Germinal center (tissue), 1 donor: ENCODE measurements around the gene TTC13.

Source experiments
- DNase-seq: peaks from one replicate; pipeline ENCODE4 v3.0.0; 2012; ENCODE audit warnings: mixed read lengths, low spot score

The TTC13 gene

GRCh38 chr1:230870916-230871315 is 107.7 kb downstream of the TTC13 start:
- DNase-seq, result no peak

- DNase-seq, result no peak
Measured at GRCh38 chr1:230869500-230869899, 109.2 kb downstream of the TTC13 start.

DNA sequence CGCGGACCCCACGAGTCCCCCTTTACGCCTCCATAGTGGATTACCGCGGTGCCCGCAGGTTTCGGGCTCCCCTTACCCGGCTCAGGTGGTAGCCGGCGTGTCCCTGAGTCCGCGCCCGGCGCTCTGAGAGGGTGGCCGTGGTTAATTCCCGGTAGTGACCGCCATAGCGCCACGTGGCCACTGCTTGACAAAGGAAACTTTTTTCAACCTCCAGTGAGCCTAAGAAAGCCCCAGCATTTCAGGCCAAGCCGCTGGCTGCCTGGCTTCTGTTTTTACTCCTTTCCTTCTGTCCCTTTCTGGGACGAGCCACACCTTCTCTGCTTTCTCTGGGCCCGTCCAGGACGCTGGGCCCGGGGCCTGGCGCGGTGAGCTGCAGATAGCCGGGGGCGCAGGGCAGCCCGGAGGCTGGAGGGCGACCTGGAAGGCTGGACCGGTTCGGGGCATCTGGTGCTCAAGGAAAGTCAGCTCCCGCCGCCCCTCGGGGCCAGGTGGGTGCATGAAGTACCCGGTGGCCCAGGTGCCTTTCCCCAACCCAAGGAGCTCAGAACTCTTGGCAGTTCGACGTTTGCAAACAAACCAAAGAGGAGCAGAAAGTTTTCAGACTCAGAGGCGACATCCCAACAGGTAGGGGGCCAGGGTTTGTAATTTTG is 109.8 kb downstream of the TTC13 start:
- DNase-seq, result no peak

- DNase-seq, result peak; percentile 87
Measured at GRCh38 chr1:230867903-230868735, 110.5 kb downstream of the TTC13 start, which contains the start of gene C1orf198. Gene C1orf198, minus strand, starts transcription at chr1:230868521. Its CDS starts 9 bp downstream, at chr1:230868512.

DNA sequence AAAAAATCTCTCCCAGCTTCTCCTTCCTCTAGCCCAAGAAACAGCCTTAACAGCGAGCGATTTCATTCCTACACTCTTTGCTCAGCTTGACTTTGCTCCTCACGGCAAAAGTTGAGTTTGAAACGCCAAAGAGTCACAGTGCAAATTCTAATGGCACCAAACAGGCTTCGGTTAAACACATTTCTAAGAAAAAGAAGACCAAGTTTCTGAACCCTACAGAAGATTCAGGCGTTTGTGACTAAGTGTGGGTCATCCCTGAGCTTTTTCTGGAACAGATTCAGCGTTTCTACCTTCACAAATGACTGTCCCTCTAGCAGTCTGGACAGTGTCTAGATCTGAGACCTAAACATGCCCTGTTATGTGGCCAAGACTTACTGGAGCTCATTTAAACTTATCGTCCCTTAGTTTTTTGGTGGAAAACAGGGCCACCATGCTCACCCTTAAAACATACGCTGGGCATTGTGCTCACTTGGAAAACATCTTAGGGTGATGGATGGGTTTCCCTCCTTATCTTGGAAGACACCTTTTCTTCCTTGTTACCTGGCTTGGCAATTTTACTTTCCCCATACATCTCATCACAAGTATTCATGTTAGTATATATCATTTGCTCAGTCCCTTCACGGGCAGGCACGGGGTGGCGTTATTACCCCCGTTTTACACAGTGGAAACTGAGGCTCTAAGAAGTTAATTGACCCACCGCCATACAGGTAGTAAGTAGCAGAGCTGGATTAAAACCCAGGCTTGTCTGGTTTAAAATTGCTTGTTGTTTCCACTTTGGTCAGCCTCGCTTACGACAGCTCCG is 111.4 kb downstream of the TTC13 start:
- no peak for DNase-seq

DNA sequence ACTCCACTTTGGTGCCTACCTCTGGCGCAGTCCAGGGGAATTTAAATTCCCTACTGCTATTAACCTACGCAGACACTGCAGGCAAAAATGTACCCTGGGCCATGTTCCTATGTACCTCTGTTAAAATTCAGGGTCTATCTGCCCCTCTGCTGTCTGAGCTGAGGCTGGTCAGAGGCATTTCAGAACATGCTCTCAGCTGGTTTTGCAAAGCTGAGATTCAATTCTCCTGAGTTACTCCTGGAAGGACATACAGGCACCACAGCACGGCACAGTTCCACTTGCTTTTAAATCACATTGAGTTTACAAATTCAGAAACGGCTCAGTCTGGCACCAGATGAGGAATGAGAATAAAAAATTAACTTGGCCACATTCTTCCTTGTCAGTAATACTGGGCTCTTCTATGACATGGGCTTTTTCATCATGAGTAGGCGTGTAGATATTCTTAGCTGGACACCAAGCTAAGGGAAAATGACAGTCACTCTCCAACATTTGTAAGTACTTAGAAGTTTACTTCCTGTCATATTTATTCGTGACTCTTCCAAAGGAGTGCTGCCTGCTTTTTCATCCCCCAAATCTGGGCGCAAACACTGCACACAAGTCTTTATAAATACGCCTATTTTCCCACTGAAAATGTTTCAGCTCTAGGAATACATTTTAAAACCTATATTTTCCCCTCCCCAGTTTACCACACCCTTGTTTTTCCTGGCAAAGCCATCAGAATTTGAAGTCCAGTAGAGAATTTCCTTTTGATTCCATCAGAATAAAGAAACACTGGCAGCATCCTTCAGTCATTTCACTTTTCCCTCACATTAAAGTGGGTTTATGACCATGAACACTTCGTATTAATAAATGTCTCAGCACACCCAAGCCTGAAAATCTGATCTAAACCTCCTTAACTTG is 112.2 kb downstream of the TTC13 start:
- DNase-seq, result no peak

- no peak for DNase-seq
Measured at GRCh38 chr1:230865062-230865817, 113.4 kb downstream of the TTC13 start.

- no peak for DNase-seq
Measured at GRCh38 chr1:230864441-230864840, 114.2 kb downstream of the TTC13 start.

DNA sequence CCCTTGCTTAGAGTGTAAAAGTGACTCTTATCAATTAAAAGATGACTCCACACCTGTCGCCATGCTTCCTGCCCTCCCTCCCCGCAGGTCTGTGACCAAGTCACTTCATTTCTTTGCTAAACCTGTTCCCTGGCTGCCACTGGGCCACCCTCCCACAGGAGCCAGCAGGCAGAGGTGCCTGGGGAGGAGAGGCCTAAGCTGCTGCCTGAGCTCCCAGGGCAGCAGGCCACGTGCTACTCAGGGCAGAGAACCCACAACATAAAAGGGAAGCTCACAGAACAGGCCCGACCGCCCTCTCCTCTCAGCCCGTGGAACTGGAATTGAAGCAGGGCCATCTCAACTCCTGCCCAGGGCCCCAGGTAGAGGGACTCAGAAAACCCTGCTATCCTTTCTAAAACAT is 115.2 kb downstream of the TTC13 start:
- peak; percentile 24 for DNase-seq

GRCh38 chr1:230861970-230862595 is 116.6 kb downstream of the TTC13 start:
- DNase-seq, result no peak

DNA sequence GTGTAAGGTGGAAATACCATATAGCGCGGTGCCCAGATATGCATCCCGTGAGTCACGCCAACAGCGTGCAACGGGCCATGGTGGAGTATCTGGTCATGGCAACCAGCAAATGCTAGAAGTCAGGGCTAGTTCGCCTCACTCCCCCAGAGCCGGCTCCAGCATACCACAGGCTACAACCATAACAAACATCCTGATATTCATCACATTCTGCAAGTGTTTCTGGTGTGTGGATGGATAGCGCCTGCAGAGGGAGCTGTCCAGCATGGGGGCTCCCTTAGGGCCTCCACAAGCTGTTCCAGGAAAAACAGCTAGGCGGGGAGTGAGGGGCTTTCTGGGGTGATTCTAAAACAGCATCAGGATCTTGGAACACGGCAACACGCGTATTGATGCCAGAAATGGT is 117.2 kb downstream of the TTC13 start:
- no peak for DNase-seq

GRCh38 chr1:230860617-230861384 is 117.9 kb downstream of the TTC13 start:
- DNase-seq, result no peak

DNA sequence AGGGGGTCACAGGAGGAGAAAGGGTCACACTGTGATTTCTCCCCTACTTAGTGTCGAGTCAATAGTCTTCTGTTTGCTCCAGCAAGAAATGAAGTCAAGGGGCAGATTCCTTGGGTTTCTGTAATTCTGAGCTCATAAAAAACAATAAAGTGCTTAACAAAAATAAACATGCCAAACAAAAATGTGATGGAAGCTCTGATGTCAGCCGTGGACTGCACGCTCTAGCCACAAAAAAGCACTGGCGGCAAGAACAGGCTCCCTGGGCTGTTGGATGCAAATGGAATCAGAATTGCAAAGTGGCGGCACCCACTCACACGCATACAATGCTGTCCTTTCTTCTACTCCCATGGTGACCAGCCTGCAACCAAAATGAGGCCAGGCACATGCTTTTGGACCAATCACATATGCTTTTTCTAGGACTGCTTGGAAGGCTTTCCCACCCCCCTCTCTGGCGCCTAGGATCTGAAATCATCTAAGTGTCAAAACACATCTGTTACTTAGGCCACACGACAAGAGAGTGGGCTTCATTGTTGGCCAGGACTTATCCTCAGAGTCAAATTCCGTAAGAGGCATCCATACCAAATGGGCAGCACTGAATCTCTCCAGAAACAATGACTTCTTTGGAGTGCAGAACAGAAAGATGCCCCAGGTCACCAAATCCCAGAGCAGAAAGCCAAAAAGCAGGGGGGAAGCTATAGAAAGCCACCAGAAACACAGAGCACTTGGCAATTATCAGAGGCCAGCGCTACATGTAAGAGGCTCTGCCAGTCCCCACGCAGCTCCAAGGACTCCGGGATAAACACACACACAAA is 119.5 kb downstream of the TTC13 start:
- DNase-seq, result no peak

GRCh38 chr1:230858236-230858820 is 120.3 kb downstream of the TTC13 start:
- no peak for DNase-seq

DNA sequence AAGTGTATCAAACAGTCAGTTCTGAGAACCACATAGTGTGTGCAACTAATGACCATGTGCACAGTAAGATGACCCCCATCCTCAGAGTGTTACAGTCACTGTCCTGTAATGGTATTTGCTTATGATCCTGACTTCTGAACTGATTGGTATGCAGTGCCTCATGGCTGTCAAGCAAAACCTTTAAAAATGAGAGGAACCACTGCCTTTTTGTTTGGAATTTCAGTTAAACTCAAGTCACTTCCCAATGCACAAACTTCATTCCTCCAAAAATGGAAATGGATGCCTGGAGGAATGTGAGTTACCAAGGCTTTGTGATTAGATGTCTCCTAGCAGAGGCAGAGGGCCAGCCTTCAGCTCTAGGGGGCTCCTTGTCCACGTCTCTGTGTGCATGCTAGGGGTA is 120.8 kb downstream of the TTC13 start:
- no peak for DNase-seq

GRCh38 chr1:230857077-230857476 is 121.6 kb downstream of the TTC13 start:
- DNase-seq, result no peak
